Panc1 (cell line): ENCODE measurements around the gene SAMD14. TPM values are rescaled to one million over a fixed set of nuclear protein-coding genes. Genes with fewer than 3 reads are reported as not detected.

Source experiments
- ATAC-seq: fragments of 200-7000 bp; cut with Tn5 transposase; 2 replicates; pipeline ENCODE4 v1.9.1; 2020; ENCODE audit warnings: mild to moderate bottlenecking, moderate library complexity
- BruUV-seq: library from RNA; stranded (reverse); fragments of 400-500 nt; replicated peaks from 2 replicates; lab custom pipeline; 2021; lab: Mats Ljungman, UMichigan
- CTCF ChIA-PET: fragments of 300-600 bp; sonication (Branson Sonifier 250); formaldehyde crosslinking; loops from one replicate; lab custom pipeline; 2022; ENCODE audit warnings: antibody characterized with exemption; lab: Charles Lee
- POLR2A ChIA-PET: fragments of 300-600 bp; sonication (Branson Sonifier 250); formaldehyde crosslinking; loops from one replicate; lab custom pipeline; 2022; ENCODE audit warnings: antibody characterized with exemption; lab: Charles Lee
- DNase-seq: peaks from one replicate; pipeline ENCODE4 v3.0.0-alpha.2; 2010; ENCODE audit warnings: low read depth, low spot score
- H3K27ac ChIP-seq: 2 replicates; pipeline ENCODE4 v1.5.1; 2011; ENCODE audit warnings: mild to moderate bottlenecking, low read length, inconsistent platforms
- H3K27me3 ChIP-seq: fragments of 200-500 bp; sonication (Bioruptor generic); 2 replicates; pipeline ENCODE4 v1.6.0; 2014; ENCODE audit warnings: low read length, inconsistent platforms; ENCODE audit not compliant: control insufficient read depth, insufficient read depth
- H3K36me3 ChIP-seq: fragments of 200-500 bp; sonication (Bioruptor generic); 2 replicates; pipeline ENCODE4 v1.5.1; 2014; ENCODE audit warnings: inconsistent platforms, mild to moderate bottlenecking, low read length, moderate library complexity; ENCODE audit not compliant: control insufficient read depth, insufficient read depth
- H3K4me1 ChIP-seq: 2 replicates; pipeline ENCODE4 v1.5.1; 2011; ENCODE audit warnings: inconsistent platforms, mild to moderate bottlenecking, low read length, moderate library complexity; ENCODE audit not compliant: control insufficient read depth, insufficient read depth
- H3K4me3 ChIP-seq, 2 experiments: 2 replicates each; pipeline ENCODE4 v1.5.1; 2011 to 2012; ENCODE audit warnings: low read depth in 2 of 2, low read length in 2 of 2, mild to moderate bottlenecking in 2 of 2, inconsistent platforms in 1 of 2, moderate library complexity in 1 of 2
- H3K9me3 ChIP-seq: fragments of 200-500 bp; sonication (Bioruptor generic); 2 replicates; pipeline ENCODE4 v1.5.1; 2014; ENCODE audit warnings: low read depth, mild to moderate bottlenecking, inconsistent platforms, low read length, moderate library complexity; ENCODE audit not compliant: control insufficient read depth, insufficient read depth
- POLR2AphosphoS5 ChIP-seq: IDR thresholded peaks from 2 replicates; pipeline ENCODE4 v1.6.1; 2012; ENCODE audit warnings: mild to moderate bottlenecking, low read depth, low read length, moderate library complexity
- SIN3A ChIP-seq: IDR thresholded peaks from 2 replicates; pipeline ENCODE4 v1.6.1; 2012; ENCODE audit warnings: low read depth, mild to moderate bottlenecking, low read length, moderate library complexity, borderline replicate concordance; ENCODE audit not compliant: insufficient read depth
- TCF7L2 ChIP-seq: IDR thresholded peaks from 2 replicates; pipeline ENCODE4 v1.6.1; 2011; ENCODE audit warnings: mild to moderate bottlenecking, low read depth, low read length, inconsistent platforms
- in situ Hi-C: cut with HindIII; loops from 2 replicates; pipeline ENCODE4 v1.10.0; 2016; ENCODE audit warnings: low sequenced_read_pairs, low pct_unique_long_range_greater_than_20kb
- intact Hi-C: fragments of 100-400 bp; cut with micrococcal nuclease; formaldehyde crosslinking; loops from one replicate; pipeline ENCODE4 v1.10.0; 2022; ENCODE audit not compliant: unreplicated experiment
- total RNA-seq: library from RNA; stranded (reverse); gene quantifications from one replicate; pipeline ENCODE4 v1.2.1, GENCODE V29; 2021; ENCODE audit not compliant: unreplicated experiment
- TF ChIP-seq, protein P1 (sequence below), 2 experiments: IDR thresholded peaks; 2 replicates each; pipeline ENCODE4 v1.6.1; 2011 to 2012; ENCODE audit warnings: low read depth in 2 of 2, control low read depth in 1 of 2, low read length in 1 of 2, mild to moderate bottlenecking in 1 of 2, moderate library complexity in 1 of 2; ENCODE audit not compliant: insufficient read depth in 1 of 2
- TF ChIP-seq, protein P2 (sequence below): fragments of 450-650 bp; IDR thresholded peaks from 2 replicates; pipeline ENCODE4 v1.5.1; 2017; ENCODE audit warnings: mild to moderate bottlenecking

SAMD14 gene
- total RNA-seq, 1 experiment from 2014 or later = 6.9 TPM

DNA sequence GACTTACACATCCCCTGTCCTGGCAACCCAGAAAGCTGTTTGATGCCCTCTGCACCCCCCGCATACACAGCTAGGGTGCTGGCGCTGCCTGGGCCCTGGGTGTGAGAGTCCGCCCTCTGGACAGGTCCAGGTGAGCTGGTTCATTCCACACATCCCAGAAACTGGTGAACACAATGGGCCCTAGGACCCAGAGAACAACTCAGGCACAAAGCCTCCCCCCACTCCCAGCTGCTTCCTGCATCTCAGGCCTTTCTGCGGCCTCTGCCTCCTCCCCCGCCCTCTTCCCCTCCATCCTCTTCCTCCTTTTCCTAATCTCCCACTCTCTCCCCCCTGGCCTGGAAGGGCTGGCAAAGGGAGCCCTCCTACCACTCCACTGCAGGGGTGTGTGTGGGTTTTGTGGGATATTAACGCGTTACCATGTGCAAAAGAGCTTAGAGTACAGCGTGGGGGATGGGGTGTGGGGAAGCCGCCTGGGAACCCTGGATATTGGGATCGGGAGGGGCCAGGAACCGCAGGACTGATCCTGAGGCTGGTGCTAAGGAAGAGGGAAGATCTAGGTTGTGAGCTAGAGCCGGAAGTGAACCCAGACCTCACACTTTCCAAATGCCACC, 22.1 kb upstream of the SAMD14 start:
- Histone ChIP-seq H3K4me1 (peaks cover 50% of the 10 kb centered on the region), H3K27me3 (no peaks in the 10 kb centered on the region), H3K36me3 (peaks cover 15% of the 10 kb centered on the region; the same call in 1 of the 2 replicates), H3K4me3 (peak overlapping the region; percentile 70 to 97), H3K9me3 (no peaks in the 10 kb centered on the region), H3K27ac (peak overlapping the region; percentile 100)
- BruUV-seq = no TSS peak
- peak; percentile 73; the same call in 1 of the 2 replicates for TF ChIP-seq SIN3A
- TF ChIP-seq POLR2AphosphoS5 = peak; percentile 64
- TF ChIP-seq, protein P1, sequence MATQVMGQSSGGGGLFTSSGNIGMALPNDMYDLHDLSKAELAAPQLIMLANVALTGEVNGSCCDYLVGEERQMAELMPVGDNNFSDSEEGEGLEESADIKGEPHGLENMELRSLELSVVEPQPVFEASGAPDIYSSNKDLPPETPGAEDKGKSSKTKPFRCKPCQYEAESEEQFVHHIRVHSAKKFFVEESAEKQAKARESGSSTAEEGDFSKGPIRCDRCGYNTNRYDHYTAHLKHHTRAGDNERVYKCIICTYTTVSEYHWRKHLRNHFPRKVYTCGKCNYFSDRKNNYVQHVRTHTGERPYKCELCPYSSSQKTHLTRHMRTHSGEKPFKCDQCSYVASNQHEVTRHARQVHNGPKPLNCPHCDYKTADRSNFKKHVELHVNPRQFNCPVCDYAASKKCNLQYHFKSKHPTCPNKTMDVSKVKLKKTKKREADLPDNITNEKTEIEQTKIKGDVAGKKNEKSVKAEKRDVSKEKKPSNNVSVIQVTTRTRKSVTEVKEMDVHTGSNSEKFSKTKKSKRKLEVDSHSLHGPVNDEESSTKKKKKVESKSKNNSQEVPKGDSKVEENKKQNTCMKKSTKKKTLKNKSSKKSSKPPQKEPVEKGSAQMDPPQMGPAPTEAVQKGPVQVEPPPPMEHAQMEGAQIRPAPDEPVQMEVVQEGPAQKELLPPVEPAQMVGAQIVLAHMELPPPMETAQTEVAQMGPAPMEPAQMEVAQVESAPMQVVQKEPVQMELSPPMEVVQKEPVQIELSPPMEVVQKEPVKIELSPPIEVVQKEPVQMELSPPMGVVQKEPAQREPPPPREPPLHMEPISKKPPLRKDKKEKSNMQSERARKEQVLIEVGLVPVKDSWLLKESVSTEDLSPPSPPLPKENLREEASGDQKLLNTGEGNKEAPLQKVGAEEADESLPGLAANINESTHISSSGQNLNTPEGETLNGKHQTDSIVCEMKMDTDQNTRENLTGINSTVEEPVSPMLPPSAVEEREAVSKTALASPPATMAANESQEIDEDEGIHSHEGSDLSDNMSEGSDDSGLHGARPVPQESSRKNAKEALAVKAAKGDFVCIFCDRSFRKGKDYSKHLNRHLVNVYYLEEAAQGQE (IDR thresholded peaks at IDR 0.05; ENCODE audit: insufficient read depth in 1 of 2, low read depth in 2 of 2, low read length in 1 of 2) = no peak
- TF ChIP-seq TCF7L2 = no peak
- ATAC-seq (peak; percentile 82), DNase-seq (peak; percentile 73)
- intact Hi-C loops (no loop called here), in situ Hi-C loops (no loop called here)
- POLR2A ChIA-PET = interaction anchor here (0.7 to 1.0 kb wide), 2 partner anchors 8 to 12 kb away, joined by 3 to 6 read pairs; no protein-coding TSS in a partner anchor
- CTCF ChIA-PET = interaction anchor here (0.6 to 1.6 kb wide), 3 partner anchors 9 to 125 kb away, joined by 4 to 11 read pairs (median 5); no protein-coding TSS in a partner anchor

DNA sequence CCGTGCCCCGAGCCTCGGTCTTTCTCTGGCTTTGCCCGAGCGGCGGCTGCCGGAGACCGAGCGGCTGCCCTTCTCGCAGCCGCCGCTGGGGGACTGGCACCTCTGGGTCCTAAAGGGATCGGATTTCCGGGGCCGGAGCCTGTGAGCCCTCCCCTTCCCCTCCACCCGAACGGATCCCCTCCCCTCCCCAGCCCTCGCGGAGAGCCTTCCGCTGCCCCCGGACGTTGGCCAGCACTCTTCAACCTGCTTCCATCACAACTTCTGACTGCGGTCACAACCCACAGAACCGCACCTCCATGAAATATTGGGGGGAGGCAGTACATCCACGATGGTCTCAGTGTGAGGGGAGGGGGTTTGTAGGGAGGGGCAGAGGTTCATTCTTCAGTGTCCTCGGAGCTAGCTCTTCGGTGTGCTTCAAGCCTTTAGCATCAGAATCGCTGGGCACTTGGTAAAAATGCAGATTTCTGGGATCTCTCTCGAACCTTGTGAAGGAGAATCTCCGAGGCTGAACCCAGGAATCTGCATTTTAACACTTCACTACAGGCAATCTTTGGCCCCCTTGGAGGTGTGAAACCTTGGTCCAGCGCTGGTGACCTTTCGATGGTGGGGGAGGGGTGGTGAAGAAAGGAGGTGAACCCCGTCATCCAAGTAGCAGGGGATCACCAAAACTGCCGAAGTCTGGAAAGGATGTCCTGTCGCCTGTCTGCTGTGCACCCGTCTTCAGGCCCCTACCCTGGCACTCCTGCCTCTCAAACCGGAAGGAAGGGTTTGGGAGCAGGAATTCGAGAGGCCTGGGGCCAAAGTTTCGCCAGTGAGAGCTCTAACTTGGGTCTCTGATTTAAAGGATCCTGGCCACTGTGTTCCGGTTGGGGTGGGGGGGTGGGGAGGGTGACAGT, 21.3 kb upstream of the SAMD14 start:
- DNase-seq (peak; percentile 67), ATAC-seq (peak; percentile 76)
- peaks cover 15% of the 10 kb centered on the region; the same call in 1 of the 2 replicates for H3K36me3 ChIP-seq
- CTCF ChIA-PET = interaction anchor here (0.6 to 1.6 kb wide), 4 partner anchors 10 to 126 kb away, joined by 4 to 11 read pairs (median 4); partner anchors contain the start of gene SGCA
- BruUV-seq = no TSS peak
- H3K4me3 ChIP-seq = peak overlapping the region; percentile 70 to 97
- POLR2A ChIA-PET = interaction anchor here (0.5 to 1.0 kb wide), 4 partner anchors 9 to 25 kb away, joined by 3 to 12 read pairs (median 6); no protein-coding TSS in a partner anchor
- peak overlapping the region; percentile 100 for H3K27ac ChIP-seq
- no peaks in the 10 kb centered on the region for H3K27me3 ChIP-seq
- H3K9me3 ChIP-seq = no peaks in the 10 kb centered on the region
- no peak for TF ChIP-seq TCF7L2
- TF ChIP-seq POLR2AphosphoS5 = peak; percentile 70; the same call in 1 of the 2 replicates
- TF ChIP-seq, protein P2, sequence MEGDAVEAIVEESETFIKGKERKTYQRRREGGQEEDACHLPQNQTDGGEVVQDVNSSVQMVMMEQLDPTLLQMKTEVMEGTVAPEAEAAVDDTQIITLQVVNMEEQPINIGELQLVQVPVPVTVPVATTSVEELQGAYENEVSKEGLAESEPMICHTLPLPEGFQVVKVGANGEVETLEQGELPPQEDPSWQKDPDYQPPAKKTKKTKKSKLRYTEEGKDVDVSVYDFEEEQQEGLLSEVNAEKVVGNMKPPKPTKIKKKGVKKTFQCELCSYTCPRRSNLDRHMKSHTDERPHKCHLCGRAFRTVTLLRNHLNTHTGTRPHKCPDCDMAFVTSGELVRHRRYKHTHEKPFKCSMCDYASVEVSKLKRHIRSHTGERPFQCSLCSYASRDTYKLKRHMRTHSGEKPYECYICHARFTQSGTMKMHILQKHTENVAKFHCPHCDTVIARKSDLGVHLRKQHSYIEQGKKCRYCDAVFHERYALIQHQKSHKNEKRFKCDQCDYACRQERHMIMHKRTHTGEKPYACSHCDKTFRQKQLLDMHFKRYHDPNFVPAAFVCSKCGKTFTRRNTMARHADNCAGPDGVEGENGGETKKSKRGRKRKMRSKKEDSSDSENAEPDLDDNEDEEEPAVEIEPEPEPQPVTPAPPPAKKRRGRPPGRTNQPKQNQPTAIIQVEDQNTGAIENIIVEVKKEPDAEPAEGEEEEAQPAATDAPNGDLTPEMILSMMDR = no peak; the same call in 1 of the 2 replicates
- TF ChIP-seq SIN3A = peak; percentile 87; the same call in 1 of the 2 replicates
- TF ChIP-seq, protein P1 (IDR thresholded peaks at IDR 0.05; ENCODE audit: insufficient read depth in 1 of 2, low read depth in 2 of 2, low read length in 1 of 2) = no peak
- in situ Hi-C loops = no loop called here
- H3K4me1 ChIP-seq = peaks cover 58% of the 10 kb centered on the region
- intact Hi-C loops = no loop called here
